UCSD-AML1 (cell line): Measurements from ENCODE around the gene FBXO24.

Experiments
- DNase-seq: peaks from one replicate; lab custom pipeline; 2025; ENCODE audit not compliant: unreplicated experiment; lab: John Stamatoyannopoulos, UW

Gene FBXO24

DNA sequence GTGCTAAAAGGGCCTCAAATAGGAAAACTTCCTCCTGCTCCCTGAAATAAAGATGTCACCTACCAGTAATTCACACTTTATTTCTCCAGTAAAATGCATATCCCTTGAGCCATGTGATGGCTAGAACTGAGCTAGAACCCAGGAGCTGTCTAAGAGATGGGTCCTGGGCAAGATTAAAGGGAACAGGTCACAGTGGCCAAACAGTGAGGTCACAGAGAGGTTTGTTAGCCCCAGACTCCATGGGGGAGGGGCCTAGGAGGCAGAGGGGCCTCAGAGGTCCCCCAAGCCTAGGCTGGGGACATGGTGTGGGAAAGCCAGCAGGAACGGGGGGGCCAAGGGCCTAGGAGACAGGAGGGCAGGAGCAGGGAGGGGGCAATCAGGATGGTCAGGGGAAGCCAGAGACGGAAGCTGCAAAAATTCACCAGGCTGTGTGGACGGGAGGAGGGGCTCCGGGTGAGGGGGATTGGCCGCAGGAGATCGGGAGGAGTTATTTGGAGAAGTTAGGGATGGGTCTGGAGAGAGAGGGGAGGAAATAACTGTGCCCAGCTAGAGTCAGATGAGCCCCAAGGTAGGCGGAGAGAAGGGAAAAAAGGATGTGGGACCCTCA lies 3.3 kb downstream of the FBXO24 start:
- DNase-seq, result no peak

DNA sequence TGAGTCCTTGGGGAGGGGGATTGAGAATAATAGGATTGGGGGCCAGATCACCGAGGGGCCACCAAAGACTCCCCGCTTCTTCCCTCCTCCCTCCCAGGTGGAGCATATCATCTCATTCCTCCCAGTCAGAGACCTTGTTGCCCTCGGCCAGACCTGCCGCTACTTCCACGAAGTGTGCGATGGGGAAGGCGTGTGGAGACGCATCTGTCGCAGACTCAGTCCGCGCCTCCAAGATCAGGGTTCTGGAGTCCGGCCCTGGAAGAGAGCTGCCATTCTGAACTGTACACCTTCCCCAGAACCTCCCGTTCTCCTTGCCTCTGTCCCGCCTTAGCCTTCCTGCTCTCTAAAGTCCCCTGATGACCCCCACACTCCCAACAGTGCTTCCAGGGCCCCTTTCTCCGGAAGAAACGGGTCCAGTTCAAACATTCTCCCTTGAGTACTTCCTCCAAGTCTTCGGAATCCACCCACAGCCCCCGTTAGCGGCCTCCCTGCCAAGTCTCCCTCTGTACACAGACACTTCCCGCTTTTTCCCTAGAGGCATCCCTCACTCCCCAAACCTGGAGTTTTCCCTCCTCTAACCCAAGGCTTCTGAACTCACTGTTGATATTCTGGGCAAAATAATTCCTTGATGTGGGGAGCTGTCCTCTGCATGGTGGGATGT lies 4.1 kb downstream of the FBXO24 start:
- DNase-seq, result no peak

DNA sequence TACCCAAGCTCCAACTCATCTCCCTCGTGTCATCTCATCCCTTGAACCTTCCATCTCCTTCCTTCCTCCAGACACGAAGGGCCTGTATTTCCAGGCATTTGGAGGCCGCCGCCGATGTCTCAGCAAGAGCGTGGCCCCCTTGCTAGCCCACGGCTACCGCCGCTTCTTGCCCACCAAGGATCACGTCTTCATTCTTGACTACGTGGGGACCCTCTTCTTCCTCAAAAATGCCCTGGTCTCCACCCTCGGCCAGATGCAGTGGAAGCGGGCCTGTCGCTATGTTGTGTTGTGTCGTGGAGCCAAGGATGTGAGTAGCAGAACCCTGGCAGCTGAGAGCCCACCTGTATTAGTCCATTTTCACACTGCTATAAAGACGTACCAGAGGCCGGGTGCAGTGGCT lies 5.5 kb downstream of the FBXO24 start:
- DNase-seq, result no peak

DNA sequence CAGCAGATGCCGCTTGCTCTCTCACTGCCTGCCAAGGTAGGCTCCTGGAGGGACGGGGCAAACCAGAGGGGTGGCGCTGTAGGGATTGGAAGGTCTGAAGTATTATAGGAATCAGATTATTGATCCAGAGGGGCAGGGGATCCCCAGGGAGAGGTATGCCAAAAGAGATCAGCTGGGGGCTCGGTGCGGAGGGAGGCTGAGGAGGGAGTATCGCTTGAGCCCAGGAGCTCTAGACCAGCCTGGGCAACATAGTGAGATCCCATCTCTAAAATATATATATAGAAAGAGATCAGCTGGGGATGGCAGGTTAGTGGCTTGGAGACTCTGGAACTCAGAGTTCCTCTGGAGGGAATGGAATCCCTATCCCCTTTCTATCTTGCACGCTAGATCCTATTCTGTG lies 9.1 kb downstream of the FBXO24 start:
- no peak for DNase-seq

DNA sequence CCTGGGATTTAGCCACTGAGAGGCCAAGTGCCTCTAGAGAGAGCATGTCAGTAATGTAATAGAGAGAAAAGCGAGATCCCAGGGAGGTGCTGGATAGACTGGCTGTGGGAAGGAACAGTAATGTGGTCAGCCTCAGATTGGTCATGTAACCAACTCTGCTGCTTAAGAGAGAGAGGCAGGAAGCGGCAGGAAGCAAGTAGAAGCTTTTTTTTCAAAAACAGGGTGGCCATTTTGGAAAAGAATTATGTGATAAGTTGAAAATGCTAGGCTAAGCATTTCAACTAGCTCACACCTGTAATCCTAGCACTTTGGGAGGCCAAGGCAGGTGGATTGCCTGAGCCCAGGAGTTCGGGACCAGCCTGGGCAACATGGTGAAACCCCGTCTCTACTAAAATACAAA lies 12.3 kb downstream of the FBXO24 start:
- peak; percentile 7 for DNase-seq

DNA sequence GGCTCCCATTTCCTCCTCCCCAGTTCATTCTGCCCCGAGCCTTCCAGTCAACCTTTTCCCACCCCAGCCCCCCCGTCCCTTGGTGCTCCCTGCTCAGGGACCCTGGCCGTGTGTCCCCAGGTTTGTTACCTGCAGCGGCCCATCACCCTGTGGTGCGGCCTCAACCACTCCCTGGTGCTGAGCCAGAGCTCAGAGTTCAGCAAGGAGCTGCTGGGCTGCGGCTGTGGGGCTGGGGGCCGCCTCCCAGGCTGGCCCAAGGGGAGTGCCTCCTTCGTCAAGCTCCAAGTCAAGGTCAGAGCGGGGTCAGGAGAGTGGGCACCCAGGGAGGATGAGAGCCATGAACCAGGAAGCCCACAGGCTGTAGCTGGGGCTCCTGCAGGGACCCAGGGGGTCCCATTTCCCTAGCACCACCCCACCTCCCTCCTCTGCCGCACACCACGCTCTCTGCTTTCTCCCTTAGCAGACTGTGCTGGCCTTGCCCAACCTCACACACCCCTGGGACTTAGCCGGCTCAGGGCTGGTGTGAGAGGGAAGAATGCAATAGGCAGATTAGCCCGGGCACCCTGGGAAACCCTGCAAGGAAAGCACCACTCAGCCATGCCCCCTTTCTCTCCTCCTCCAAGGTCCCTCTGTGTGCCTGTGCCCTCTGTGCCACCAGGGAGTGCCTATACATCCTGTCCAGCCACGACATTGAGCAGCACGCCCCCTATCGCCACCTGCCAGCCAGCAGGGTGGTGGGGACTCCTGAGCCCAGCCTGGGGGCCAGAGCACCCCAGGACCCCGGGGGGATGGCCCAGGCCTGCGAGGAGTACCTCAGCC lies 14.0 kb downstream of the FBXO24 start:
- DNase-seq, result peak; percentile 12

DNA sequence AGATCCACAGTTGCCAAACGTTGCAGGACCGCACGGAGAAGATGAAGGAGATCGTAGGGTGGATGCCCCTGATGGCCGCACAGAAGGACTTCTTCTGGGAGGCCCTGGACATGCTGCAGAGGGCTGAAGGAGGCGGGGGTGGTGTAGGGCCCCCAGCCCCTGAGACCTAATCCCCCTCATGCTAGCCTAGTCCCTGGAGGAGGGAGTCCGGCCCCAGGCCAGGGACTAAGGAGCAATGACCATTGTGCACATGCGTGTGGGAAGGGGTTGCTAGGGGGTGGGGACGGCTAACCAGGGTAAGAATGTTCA lies 14.6 kb downstream of the FBXO24 start:
- no peak for DNase-seq

DNA sequence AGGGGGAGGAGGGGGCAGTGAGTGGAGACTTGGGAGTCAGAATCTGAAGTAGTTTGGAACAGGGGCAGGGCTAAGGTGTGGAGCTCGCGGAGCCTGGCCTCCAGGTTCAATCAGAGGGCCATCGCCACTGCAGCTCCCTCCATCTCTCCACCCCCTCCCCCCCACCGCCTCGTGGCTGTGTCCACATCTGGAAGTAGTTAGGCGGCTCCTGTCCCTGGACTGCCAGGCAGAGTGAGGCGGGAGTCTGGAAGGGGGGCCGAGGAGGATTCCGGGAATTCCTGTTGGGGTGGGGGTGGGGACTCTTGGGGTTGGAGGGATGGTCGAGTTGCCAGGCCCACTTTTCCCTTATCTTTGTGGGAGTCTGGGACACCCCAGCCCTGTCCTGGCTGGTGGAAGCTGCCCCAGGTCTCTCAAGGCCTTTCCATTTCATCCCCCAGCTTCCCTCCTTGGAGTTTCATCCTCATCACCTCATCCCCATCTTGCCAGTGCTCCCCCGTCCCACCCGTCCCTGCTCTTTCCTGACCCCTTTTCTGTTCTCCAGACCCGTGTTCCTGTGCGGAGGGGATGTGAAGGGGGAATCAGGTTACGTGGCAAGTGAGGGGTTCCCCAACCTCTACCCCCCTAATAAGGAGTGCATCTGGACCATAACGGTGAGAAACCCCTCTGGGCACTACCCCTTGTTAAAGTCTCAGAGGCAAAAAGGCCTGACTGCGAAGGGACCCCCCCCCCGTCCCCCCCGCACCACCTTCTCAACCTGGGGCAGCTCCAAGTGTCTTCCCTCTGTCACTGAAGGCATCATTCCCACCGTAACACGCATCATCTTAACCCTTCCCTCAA lies 17.0 kb downstream of the FBXO24 start:
- no peak for DNase-seq

DNA sequence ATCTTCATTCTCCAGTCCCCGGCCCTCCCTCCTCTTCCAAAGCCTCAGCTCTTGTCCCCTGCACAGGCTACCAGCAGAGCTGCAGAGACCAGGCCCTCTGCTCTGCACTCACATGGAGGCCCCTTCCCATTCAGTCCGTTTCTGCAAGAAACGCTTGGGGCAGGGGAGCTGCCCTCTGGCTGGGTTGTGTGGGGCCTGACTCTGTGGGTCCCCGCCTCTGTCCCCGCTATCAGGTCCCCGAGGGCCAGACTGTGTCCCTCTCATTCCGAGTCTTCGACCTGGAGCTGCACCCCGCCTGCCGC lies 17.5 kb downstream of the FBXO24 start:
- DNase-seq, result no peak

DNA sequence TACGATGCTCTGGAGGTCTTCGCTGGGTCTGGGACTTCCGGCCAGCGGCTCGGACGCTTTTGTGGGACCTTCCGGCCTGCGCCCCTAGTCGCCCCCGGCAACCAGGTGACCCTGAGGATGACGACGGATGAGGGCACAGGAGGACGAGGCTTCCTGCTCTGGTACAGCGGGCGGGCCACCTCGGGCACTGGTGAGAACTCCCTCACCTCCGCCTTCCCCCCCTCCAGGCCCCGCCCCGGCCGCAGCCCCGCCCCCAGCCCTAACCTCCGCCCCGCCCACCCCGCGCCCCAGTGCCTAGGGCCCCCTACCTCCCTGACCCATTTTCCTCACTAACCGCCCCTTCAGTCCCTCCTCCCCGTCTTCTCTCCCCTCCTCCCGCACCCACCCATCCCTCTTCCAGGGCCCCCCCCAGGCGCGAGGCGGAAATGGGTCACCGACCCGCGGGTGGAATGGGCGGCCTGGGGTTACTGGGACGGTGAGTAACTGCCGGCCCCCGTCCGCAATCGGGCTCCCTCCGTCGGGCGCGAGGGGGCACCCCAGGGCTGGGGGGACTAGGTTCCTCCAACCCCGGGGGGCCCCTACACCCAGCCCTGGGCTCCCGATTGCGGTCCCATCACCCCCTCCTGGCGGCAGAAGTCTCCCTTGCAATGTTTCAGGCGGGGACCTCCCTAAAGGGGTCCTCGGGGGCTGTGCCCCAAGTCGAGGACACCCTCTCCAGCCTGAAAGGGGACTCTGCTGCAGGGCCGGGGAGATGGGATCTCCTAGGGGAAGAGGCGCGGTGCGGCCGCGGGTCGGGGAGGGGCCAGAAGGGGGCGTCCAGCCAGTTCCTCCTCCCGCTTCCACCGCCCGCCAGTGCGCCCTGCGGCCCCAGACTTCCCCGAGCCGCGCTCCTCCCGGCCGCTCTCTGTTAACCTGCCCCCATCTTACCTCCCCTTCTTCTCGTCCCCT lies 18.2 kb downstream of the FBXO24 start:
- DNase-seq, result peak; percentile 72

DNA sequence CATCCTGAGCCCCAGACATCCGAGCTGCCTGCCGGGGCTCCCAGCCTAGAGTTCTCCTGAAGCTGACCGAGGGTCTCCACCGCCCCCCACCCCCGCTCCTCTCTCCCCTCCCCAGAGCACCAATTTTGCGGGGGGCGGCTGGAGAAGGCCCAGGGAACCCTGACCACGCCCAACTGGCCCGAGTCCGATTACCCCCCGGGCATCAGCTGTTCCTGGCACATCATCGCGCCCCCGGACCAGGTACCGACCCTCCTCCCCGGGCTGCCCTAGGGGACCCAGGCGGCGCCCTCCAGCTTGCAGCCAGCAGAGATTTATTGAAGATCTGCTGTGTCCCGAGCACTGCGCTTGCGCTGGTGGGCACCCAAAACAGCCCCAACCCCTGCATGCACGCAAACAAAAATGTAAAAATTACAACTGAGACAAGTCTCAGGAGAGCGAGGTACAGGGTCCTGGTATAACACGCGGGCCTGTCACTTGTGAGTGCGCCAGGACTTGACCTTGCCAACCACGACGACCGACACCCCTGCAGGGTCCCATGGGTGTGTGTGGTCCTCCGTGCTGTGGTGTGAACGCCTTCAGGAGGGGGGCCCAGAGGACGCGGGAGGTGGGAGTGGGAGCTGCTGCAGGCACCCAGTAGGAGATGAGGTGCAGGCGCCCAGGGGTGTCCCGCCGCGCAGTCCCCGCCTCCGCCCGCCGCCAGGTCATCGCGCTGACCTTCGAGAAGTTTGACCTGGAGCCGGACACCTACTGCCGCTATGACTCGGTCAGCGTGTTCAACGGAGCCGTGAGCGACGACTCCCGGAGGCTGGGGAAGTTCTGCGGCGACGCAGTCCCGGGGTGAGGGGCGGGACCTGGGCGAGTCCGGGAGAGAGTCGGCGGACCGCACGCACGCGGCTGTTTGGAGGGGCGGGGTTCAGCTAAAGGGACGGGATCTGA lies 19.1 kb downstream of the FBXO24 start:
- DNase-seq, result no peak

DNA sequence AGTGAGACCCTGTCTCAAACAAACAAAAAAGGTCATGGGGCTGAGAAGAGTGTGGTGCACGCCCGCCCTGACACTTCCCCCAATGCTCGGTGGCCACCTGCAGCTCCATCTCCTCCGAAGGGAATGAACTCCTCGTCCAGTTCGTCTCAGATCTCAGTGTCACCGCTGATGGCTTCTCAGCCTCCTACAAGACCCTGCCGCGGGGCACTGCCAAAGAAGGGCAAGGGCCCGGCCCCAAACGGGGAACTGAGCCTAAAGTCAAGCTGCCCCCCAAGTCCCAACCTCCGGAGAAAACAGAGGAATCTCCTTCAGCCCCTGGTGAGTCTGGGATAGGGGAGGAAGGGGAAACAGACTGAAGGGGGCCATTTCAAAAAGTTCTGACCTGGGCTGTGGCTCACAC lies 20.2 kb downstream of the FBXO24 start:
- DNase-seq, result no peak

DNA sequence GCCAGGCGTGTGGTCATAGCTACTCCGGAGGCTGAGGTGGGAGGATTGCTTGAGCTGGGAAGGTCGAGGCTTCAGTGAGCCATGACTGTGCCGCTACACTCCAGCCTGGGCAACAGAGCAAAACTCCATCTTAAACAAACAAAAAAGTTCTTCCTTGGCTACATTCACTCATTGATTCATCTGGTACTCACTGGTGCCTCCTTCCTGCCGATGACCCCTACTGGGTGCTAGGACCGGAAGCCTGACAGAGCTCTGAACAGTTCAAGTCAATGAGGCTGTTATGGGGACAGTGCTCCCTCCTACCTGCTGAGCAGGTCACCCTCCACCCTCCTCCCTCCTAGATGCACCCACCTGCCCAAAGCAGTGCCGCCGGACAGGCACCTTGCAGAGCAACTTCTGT lies 21.0 kb downstream of the FBXO24 start:
- DNase-seq, result no peak

DNA sequence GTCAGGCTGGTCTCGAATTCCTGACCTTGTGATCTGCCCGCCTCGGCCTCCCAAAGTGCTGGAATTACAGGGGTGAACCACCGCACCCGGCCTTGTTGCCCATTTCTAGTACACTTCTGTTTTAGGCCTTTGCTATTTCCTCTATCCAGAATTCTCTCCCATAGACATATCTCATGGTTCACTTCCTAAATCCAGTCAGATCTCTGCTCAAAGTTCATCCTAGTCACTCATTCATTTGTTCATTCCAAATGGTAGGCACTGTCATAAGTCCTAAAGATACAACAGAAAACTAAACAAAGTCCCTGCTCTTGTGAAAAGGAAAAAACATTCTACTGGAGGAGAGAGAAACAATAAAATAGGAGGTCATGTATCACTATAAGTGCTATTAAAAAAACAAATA lies 23.8 kb downstream of the FBXO24 start:
- DNase-seq, result no peak

DNA sequence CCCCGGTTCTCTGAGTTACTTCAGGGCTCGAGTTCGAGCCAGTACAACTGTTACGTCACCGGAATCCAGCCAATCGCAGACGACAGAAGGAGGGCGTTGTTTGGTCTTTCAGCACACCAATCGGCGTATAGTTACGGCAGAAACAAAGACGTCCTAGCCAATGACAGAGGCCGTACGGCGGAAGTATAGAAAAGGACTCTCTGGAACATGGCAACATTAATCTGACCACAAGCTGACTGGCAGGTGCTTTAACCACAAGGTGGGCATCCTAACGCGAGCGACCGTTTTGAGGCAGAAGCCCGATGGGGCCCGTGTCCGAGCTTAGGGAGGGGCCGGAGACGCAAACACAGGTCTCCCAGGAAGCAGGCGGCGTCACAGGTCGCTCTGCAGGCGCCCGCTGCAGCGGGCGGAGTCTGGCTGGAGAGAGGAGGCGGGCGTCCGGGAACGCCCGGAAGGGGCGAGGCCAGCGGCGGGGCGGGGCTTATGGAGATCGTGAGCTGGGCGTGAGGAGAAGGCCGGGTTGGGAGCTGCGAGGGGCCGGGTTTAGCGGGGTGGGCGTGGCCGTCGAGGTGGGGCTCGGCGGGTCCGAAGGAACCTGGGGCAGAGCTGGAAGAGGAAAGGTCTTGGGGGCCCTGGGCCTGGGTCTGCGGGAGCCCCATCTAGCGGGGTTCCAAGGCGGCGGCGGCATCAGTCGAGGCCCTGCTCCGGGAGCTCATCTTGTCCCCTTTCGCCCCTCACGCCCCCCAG lies 26.0 kb downstream of the FBXO24 start, which contains the start of gene MOSPD3:
Gene MOSPD3, plus strand, starts transcription at position 558 of the 747 bp plus-strand sequence. CDS start 252 bp downstream, outside the sequence.
- DNase-seq, result peak; percentile 91

DNA sequence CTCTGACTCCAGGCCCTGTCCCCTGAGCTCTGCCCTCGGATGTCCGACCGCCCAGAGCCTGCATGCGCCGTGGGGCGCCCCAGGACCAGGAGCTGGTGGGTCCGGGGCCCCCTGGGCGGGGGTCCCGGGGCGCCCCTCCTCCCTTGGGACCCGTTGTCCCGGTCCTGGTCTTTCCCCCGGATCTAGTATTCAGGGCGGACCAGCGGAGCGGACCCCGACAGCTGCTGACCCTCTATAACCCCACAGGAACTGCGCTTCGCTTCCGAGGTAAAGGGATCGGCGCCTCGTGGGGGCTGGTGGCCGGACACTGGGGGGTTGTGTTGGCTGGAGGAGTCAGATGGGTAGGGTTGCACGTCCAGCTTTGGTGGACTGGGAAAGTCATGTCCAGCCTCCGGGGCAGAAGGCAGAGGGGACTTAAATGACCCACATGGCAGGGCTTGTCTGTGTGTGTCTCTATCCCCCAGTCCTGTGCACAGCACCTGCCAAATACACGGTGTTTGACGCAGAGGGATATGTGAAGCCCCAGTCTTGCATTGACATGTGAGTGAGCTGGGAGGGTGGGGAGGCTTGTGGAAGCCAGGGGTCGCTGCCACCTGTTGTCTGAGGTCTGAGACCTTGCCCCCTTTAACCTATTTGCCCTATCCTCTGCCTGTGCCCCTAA lies 26.7 kb downstream of the FBXO24 start:
- DNase-seq, result peak; percentile 6

DNA sequence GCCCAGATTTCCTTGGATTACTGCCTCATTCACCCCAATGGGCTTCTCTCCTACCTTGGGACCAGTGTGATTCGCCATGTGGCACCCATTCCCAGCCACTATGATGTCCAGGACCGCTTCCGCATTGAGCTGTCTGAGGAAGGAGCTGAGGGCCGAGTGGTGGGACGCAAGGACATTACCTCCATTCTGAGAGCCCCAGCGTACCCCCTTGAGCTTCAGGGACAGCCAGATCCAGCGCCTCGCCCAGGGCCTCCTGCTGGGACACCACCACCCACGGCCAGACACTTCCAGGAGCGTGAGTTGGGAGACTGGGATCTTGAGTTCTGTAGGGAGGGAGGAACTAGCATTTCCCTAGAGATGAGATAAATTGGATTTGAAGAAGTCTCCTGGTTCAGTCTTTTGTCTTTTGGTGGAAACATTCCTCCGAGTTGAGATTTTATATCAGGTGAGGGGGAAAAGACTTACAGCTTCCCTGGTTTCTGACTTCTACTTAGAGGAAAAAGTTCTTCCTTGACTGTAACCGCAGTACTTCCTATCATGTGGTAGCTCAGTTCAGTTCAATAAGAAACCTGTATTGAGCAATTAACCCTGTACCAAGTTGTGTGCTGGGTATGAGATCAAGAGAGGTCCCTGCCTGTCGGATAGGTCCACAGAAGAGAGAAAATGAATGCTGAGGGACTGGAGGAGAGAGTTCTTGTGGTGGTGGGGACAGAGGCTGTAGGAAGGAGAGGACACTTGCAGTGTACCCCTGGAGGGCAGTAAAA lies 27.5 kb downstream of the FBXO24 start:
- DNase-seq, result no peak
